Stimulated activated CD8-positive, alpha-beta memory T cell treated with anti-CD3 and anti-CD28 coated beads, Interleukin-15, amount 100 ng/mL, for 1 hour (primary cell): ENCODE measurements around the gene SLC35D3.
"Not testable (repeated sequence)": the region's sequence is repeated elsewhere in the genome, so short reads cannot be mapped to it uniquely, and the experiment has no call there.

Experiments
- DNase-seq: peaks from one replicate; pipeline ENCODE4 v3.0.0-alpha.2; 2020; ENCODE audit warnings: low read depth

The SLC35D3 gene

DNA sequence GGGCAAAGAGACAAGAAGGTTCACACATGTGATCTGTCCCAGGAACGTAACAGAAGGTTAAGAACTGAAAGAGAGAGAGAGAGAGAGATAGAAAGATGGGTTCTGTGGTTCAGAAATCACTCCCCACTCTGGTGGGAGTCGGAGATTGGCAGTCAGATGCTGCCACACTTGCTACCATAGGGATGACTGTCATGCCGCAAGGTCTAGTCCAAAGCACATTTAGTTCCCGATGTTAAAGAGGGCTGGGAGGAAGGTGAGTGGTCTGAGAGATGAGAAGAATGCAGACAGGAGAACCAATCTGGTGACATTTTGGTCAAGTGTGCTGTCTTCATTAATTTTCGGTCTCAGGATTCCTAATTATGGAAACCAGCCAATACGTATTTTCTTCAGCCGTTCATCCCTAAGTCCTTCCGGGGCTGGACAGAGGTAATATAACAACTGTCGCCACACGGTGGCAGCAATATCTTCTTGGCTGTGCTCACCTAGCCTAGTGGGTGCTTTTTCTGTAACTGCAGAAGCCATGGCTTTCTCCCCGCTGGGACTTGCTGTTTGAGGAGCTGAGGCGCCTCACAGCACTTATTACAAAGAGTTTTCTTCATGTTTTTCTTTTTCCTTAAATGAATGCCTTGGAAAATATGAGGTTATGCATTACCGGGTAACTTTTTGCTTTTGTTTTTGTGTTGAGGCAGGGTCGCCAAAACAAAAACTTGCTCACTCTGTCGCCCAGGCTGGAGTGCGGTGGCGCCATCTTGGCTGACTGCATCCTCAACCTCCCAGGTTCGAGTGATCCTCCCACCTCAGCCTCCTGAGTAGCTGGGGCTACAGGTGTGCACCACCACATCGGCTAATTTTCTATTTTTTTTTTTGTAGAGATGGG is 46.0 kb downstream of the SLC35D3 start:
- DNase-seq, result peak; percentile 22

DNA sequence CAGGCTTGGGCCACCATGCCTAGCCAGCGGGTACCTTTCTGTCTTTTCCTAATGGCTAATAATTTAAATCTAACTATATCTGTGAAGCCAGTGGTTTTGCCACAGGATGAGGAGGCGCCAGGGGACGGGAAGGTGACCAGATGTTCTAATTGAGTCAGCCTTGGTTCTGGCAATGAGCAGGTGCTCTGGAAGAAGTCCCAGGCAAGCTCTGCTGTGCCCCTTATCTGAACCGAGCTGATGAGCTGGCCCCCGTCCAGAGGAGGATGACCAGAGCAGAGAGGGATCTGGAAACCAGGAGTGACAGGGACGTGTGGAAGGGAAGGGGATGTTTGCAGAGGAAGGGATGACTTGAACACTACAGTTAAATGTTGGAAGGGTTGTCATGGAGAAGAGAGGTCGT is 46.7 kb downstream of the SLC35D3 start:
- no peak for DNase-seq

DNA sequence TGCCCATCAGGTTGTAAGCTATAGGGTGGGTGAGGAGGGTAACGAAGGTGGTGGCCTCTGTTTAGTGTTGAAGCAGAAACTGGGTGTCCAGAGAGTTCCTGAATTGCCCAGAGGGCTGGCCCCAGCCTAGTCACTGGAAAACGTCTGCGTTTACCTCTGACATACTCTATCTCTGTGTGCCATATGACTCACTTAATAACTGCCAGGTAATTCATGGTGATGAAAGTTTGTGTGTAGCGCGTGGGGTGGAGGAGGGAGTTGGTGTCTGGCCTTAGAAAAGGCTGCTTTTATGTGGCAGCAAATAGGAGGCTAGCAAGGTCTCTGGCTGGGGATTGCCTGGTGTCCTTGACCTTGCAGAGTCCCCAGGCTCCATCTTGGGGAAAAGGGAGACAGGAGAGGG is 47.3 kb downstream of the SLC35D3 start:
- no peak for DNase-seq

DNA sequence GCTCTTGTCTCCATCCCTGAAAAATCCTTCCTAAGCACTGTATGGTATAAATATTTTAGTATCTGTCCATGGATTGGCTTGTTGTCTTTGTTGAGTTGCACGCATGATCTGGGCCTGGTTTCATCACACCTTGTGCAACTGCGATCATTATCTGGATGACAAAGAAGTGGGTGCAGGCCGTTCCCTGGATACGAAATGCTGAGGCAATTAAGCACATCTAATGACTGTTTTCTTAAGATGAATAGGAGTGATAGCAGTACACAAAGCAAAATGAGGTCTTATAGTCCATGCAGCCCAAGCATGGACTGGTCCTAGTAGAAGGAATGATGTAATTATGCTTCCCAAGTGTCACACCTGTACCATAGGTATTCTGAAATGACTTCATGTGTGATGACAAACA is 47.8 kb downstream of the SLC35D3 start:
- DNase-seq, result no peak

DNA sequence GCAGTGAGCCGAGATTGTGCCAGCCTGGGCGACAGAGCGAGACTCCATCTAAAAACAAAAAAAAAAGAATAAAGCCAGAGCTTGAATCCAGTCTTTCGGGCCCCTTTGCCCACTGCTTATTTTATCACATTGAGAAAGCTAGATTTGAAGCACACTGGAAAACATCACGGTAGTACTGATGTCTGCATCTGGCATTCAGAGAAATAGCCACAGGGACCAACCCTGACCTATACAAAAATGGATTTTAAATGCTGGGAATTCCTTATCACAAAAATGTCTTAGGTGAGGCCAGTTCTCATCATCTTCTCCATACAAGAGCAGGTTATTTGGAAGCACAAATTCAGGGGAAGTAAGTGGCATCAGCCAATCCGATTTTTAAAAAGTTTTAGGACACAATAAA is 49.5 kb downstream of the SLC35D3 start:
- DNase-seq, result no peak

DNA sequence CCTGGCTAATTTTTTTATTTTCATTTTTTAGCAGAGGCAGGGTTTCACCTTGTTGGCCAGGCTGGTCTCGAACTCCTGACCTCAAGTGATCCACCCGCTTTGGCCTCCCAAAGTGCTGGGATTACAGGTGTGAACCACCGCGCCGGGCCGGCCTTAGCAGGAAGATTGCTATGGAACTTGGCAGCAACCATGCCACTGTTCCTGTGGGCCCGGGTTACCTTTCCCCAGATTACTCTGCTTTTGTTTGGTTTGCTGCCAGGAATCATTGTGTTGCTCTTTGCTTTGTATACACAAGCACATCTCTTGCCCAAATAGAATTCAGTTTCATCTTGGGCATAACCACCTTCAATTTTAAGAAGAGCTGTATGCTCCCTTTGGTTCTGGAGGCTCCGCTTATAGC is 51.7 kb downstream of the SLC35D3 start:
- not testable (repeated sequence) for DNase-seq
